GM19025 (cell line): Measurements from ENCODE around the gene TAPBP.
A peak's percentile ranks its signal among the peaks of the same experiment; 100 is the strongest.
"Not testable (repeated sequence)": the region's sequence is repeated elsewhere in the genome, so short reads cannot be mapped to it uniquely, and the experiment has no call there.

ENCODE experiments used
- ATAC-seq: cut with Tn5 transposase; IDR thresholded peaks from one replicate; pipeline ENCODE4 v1.9.1; 2021; ENCODE audit warnings: mild to moderate bottlenecking, low read depth, moderate library complexity; ENCODE audit not compliant: unreplicated experiment

TAPBP gene

GRCh38 chr6:33278392-33278741 is 35.5 kb downstream of the TAPBP start:
- ATAC-seq, result no peak

GRCh38 chr6:33277663-33278391 is 36.1 kb downstream of the TAPBP start:
- ATAC-seq, result no peak

- peak; percentile 52 for ATAC-seq
Measured at GRCh38 chr6:33276864-33277662, 36.8 kb downstream of the TAPBP start, which contains the start of gene B3GALT4. B3GALT4 (plus strand) TSS chr6:33277123; CDS start chr6:33277420, 297 bp downstream.

- no peak for ATAC-seq
Measured at GRCh38 chr6:33276581-33276863, 37.4 kb downstream of the TAPBP start.

GRCh38 chr6:33275795-33276580 is 37.9 kb downstream of the TAPBP start:
- ATAC-seq, result not testable (repeated sequence)

- ATAC-seq, result no peak
Measured at GRCh38 chr6:33273924-33274902, 39.7 kb downstream of the TAPBP start.

- ATAC-seq, result no peak
Measured at GRCh38 chr6:33273129-33273923, 40.6 kb downstream of the TAPBP start.

- no peak for ATAC-seq
Measured at GRCh38 chr6:33272275-33273128, 41.4 kb downstream of the TAPBP start.

GRCh38 chr6:33271468-33272274 is 42.2 kb downstream of the TAPBP start, which contains the start of the genes RPS18 and VPS52:
RPS18 (plus strand) TSS chr6:33272075; CDS start chr6:33272120, 45 bp downstream.
VPS52 (minus strand) TSS chr6:33271876; CDS start chr6:33271675, 201 bp downstream.
- ATAC-seq, result peak; percentile 63

- peak; percentile 20 for ATAC-seq
Measured at GRCh38 chr6:33271117-33271467, 42.8 kb downstream of the TAPBP start.

- no peak for ATAC-seq
Measured at GRCh38 chr6:33264015-33264414, 49.9 kb downstream of the TAPBP start.

- ATAC-seq, result not testable (repeated sequence)
Measured at GRCh38 chr6:33262490-33262889, 51.4 kb downstream of the TAPBP start.

GRCh38 chr6:33259032-33259431 is 54.8 kb downstream of the TAPBP start:
- no peak for ATAC-seq

GRCh38 chr6:33254591-33254990 is 59.3 kb downstream of the TAPBP start:
- ATAC-seq, result no peak

- ATAC-seq, result no peak
Measured at GRCh38 chr6:33252759-33253158, 61.1 kb downstream of the TAPBP start.

- no peak for ATAC-seq
Measured at GRCh38 chr6:33251395-33252012, 62.4 kb downstream of the TAPBP start.

GRCh38 chr6:33250731-33251130 is 63.1 kb downstream of the TAPBP start:
- no peak for ATAC-seq
